HG02678 (cell line): ENCODE measurements around the gene ZNF322.
"Not testable (repeated sequence)": the region's sequence is repeated elsewhere in the genome, so short reads cannot be mapped to it uniquely, and the experiment has no call there.

ENCODE experiments used
- ATAC-seq: cut with Tn5 transposase; IDR thresholded peaks from one replicate; pipeline ENCODE4 v1.9.1; 2021; ENCODE audit warnings: mild to moderate bottlenecking, moderate library complexity; ENCODE audit not compliant: unreplicated experiment

The ZNF322 gene

GRCh38 chr6:26659042-26659999 lies at the start of gene ZNF322:
ZNF322 (minus strand) TSS chr6:26659746; CDS start chr6:26638553, 21,193 bp downstream.
- ATAC-seq = peak; percentile 99

GRCh38 chr6:26705780-26706179 lies 46.2 kb upstream of the ZNF322 start:
- ATAC-seq = not testable (repeated sequence)

GRCh38 chr6:26705352-26705751 lies 45.8 kb upstream of the ZNF322 start:
- ATAC-seq = not testable (repeated sequence)

- ATAC-seq = not testable (repeated sequence)
Measured at GRCh38 chr6:26701023-26701747, 41.6 kb upstream of the ZNF322 start.

- not testable (repeated sequence) for ATAC-seq
Measured at GRCh38 chr6:26697496-26697895, 38.0 kb upstream of the ZNF322 start.

GRCh38 chr6:26689324-26689947 lies 29.9 kb upstream of the ZNF322 start:
- ATAC-seq = not testable (repeated sequence)

GRCh38 chr6:26682435-26683042 lies 23.0 kb upstream of the ZNF322 start:
- not testable (repeated sequence) for ATAC-seq

- not testable (repeated sequence) for ATAC-seq
Measured at GRCh38 chr6:26673287-26673686, 13.7 kb upstream of the ZNF322 start.

GRCh38 chr6:26670558-26670957 lies 11.0 kb upstream of the ZNF322 start:
- ATAC-seq = not testable (repeated sequence)

GRCh38 chr6:26670003-26670402 lies 10.5 kb upstream of the ZNF322 start:
- ATAC-seq = not testable (repeated sequence)

- ATAC-seq = peak; percentile 33
Measured at GRCh38 chr6:26660000-26660361, 435 bp upstream of the ZNF322 start.

- ATAC-seq = no peak
Measured at GRCh38 chr6:26657256-26657655, 2.3 kb downstream of the ZNF322 start.

- no peak for ATAC-seq
Measured at GRCh38 chr6:26653007-26653406, 6.5 kb downstream of the ZNF322 start.

GRCh38 chr6:26651133-26651781 lies 8.3 kb downstream of the ZNF322 start:
- ATAC-seq = no peak

GRCh38 chr6:26646074-26646473 lies 13.5 kb downstream of the ZNF322 start:
- no peak for ATAC-seq

- ATAC-seq = no peak
Measured at GRCh38 chr6:26640806-26641205, 18.7 kb downstream of the ZNF322 start.

GRCh38 chr6:26629359-26629758 lies 30.2 kb downstream of the ZNF322 start:
- no peak for ATAC-seq

GRCh38 chr6:26627843-26628242 lies 31.7 kb downstream of the ZNF322 start:
- ATAC-seq = no peak

GRCh38 chr6:26624557-26624956 lies 35.0 kb downstream of the ZNF322 start:
- ATAC-seq = no peak

GRCh38 chr6:26623339-26623859 lies 36.1 kb downstream of the ZNF322 start:
- ATAC-seq = no peak
